RWPE1 (cell line): ENCODE data around the gene RS1.

Source experiments
- CTCF ChIA-PET: fragments of 350-600 bp; sonication (Branson Sonifier 250); formaldehyde crosslinking; extraction: SDS; loops from one replicate; lab custom pipeline; 2021; lab: Yijun Ruan, JAX
- POLR2A ChIA-PET: fragments of 400-600 bp; formaldehyde crosslinking; extraction: SDS; loops from one replicate; lab custom pipeline; 2020; ENCODE audit warnings: antibody characterized with exemption; ENCODE audit not compliant: low non-redundant PET; lab: Yijun Ruan, JAX
- DNase-seq: peaks from one replicate; pipeline ENCODE4 v3.0.0; 2012; ENCODE audit warnings: low spot score
- H3K27ac ChIP-seq: fragments of 450-650 bp; 2 replicates; pipeline ENCODE4 v1.5.1; 2017
- TF ChIP-seq, protein P1 (sequence below): fragments of 450-650 bp; conservative IDR thresholded peaks from 2 replicates; pipeline ENCODE4 v1.5.1; 2017; ENCODE audit warnings: low read depth, mild to moderate bottlenecking

The RS1 gene

DNA sequence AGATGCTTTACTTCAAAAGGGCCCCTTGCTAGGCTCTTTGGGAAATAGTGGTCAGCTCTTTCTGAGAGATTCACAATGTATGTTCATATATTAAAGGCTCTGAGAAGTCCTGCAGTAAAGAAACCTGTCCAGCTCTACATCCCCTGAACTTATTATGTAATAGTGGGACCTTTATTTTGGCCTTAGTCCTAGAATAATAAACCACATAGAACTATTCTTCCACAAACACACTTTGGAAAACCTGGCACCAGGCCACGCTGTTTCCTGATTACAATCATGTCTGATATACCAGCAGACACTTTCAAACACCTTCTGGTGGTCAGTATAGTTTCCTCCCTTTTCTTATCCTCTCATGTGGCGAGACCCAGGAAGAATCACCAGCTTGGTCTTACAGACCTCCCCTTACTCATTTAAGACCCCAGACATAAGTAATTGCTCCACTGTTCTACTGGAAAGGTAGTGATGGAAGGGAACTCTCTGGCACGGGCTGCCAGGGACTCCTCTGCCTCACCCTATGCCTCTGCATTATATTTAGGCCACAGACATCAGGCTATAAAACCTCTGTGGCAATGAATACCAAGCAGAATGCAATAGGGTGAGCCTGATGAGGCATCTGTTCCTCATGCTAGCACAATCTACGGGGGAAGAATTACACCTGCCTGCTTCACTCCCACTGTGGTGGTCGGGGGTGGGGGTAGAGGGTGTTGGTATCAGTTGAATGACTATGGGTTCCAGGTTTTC lies 29.9 kb upstream of the RS1 start:
- H3K27ac ChIP-seq = peak overlapping the region; percentile 72
- DNase-seq = peak; percentile 1
- ChIA-PET POLR2A (no interaction called here), CTCF (no interaction called here)
- TF ChIP-seq, protein P1, sequence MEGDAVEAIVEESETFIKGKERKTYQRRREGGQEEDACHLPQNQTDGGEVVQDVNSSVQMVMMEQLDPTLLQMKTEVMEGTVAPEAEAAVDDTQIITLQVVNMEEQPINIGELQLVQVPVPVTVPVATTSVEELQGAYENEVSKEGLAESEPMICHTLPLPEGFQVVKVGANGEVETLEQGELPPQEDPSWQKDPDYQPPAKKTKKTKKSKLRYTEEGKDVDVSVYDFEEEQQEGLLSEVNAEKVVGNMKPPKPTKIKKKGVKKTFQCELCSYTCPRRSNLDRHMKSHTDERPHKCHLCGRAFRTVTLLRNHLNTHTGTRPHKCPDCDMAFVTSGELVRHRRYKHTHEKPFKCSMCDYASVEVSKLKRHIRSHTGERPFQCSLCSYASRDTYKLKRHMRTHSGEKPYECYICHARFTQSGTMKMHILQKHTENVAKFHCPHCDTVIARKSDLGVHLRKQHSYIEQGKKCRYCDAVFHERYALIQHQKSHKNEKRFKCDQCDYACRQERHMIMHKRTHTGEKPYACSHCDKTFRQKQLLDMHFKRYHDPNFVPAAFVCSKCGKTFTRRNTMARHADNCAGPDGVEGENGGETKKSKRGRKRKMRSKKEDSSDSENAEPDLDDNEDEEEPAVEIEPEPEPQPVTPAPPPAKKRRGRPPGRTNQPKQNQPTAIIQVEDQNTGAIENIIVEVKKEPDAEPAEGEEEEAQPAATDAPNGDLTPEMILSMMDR = no peak

DNA sequence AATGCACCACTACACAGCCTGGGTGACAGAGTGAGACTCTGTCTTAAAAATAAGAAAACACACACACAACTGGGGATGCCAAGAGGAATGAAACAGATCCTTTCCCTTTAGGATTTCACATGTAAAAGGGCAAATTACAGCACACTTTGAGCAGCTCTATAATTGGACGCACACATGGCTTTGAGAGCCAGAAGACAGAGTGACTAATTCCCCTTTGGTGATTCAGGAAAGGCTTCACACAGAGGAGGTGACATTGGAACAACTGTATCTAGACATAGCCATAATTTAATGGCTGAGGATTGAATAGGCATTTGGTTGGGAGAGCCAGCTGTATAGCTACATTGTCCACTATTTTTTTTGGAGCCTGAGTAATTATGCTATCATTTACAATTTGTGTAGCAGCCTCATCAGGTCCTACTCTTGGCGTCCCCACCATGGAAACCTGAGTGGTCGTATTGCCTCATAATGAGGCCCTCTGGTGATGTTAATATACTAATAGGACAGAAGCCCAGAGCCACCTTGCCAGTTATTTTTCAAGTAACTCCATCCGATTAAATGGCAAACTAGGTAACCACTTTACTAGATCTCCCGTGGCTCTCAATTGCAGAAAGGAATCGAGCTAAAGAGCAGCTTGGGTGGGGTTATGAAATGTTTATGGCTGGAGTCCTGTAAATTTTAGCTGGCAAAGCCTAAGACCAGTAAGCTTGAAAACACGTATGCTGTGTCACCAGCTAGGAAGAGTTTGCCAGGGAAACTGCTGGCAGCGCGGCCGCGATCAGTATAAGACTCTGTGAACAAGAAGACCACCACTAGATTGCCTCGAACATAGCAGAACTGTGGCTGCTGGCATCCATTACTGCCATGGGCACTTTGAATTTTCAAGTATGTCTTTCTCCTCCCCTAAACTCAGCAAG lies 27.1 kb upstream of the RS1 start:
- POLR2A ChIA-PET = no interaction called here
- CTCF ChIA-PET = interaction anchor here (0.7 kb wide), 1 partner anchor 34 kb away, joined by 3 read pairs; no protein-coding TSS in a partner anchor
- TF ChIP-seq, protein P1 = no peak
- no peak overlapping the region for H3K27ac ChIP-seq
- no peak for DNase-seq

DNA sequence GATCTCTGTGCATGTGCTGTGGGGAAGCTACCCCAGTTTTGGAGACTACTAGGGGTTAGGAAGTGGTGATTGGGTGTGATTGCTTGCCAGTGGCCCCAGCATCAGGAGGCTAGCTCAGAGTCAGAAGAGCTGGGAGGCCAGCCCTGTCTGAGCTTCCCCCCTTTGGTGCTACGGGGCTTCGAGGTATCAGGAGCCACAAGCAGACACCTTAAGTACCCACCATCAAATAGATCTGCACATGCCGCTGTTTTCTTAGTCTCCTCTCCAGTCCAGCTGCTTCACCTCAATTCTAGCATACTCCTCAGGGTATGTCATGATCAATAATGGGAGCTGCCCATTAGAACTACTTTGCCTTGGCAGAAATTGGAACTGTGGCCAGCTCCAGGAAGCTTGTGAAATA lies 24.7 kb upstream of the RS1 start:
- CTCF ChIA-PET = no interaction called here

DNA sequence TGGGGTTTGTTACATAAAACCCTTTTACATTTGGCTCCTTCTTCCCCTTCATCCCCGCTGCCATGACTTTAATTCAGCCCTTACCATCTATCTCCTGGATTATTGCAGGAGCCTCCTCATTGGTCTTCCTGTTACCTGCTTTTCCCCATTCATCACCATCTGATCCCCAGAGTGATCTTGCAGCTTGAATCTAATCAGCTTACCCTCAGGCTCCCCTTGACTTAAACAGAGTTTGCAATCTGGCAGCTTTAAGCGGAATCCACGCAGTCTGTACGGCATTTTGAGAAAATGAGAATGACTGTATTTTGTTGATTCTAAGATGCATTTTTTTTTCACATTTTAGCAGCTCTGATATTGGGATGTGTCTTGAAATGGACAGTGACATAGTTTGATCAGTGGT lies 20.6 kb upstream of the RS1 start:
- H3K27ac ChIP-seq = no peak overlapping the region
- DNase-seq = no peak
- POLR2A ChIA-PET = no interaction called here
- TF ChIP-seq, protein P1 = no peak
- CTCF ChIA-PET = no interaction called here

More for the DNA sequence above, 24.7 kb upstream of the RS1 start:
- TF ChIP-seq, protein P1 = no peak
- no peak overlapping the region for H3K27ac ChIP-seq
- POLR2A ChIA-PET = no interaction called here
- DNase-seq = no peak

DNA sequence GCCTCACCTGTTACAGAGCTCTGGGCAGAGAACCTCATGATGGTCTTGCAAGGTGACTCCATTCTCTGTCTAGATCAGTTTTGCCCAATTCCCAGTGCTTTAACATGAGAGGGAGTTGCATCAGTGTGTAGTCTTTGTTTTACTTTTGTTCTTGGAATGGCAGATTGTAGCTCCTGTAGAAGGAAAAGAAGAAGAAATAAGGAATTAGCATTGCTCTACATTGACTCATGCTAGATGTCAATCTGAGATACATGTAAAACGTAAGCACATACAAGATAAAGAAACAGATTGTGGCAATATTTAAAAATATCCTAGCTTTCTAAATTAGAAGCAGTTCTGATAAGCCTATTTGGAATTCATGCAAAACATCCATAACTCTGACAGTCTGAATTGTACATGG lies 19.5 kb upstream of the RS1 start:
- TF ChIP-seq, protein P1 = no peak
- H3K27ac ChIP-seq = no peak overlapping the region
- no peak for DNase-seq
- POLR2A ChIA-PET = no interaction called here
- CTCF ChIA-PET = no interaction called here

DNA sequence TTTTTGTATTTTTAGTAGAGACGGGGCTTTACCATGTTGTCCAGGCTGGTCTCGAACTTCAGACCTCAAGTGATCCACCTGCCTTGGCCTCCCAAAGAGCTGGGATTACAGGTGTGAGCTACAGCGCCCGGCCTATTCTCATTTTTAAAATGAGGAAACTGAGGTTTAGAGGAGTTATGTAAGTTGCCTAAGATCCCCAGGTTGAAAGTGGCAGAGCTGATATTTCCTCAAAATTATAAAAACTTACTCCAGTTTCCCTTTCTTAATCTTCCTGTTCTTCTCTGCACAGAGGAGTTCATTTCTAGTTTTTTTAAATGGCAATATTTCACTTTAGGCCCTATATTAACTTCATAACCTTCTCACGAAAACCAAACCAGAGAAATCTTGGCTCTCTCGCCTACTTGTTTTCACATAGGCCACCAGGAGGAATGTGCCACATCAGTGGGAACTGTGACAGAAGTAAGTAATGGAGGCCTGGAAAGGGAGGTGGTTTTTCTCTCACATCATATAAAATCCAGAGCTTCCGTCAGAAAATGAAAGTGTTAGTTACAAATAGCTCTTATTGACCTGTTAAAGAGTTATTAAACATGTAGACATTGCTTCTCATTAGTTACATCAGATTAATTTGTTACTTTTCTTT lies 16.1 kb upstream of the RS1 start:
- H3K27ac ChIP-seq = no peak overlapping the region
- POLR2A ChIA-PET = no interaction called here

More for the DNA sequence above, 16.1 kb upstream of the RS1 start:
- CTCF ChIA-PET = interaction anchor here (0.8 kb wide), 1 partner anchor 11 kb away, joined by 3 read pairs; no protein-coding TSS in a partner anchor
- TF ChIP-seq, protein P1 = no peak
- no peak for DNase-seq
